HepG2 (cell line): ENCODE results near the gene TRIM10. TPM values are rescaled to one million over a fixed set of nuclear protein-coding genes. Genes with fewer than 3 reads are reported as not detected.

Source experiments
- CREB1 ChIP-seq, 2 experiments: fragments of 450-650 bp in 1 of 2; IDR thresholded peaks; 2 replicates each; pipeline ENCODE4 v1.6.1; 2016 to 2017; ENCODE audit warnings: control low read depth in 1 of 2, mild to moderate bottlenecking in 1 of 2, missing compliant biosample characterization in 1 of 2, missing genetic modification characterization in 1 of 2
- DPF2 ChIP-seq: sonication (generic); formaldehyde crosslinking; IDR thresholded peaks from 2 replicates; pipeline ENCODE4 v1.4.0; 2020; ENCODE audit warnings: mild to moderate bottlenecking, low read depth, missing genetic modification reagents, borderline replicate concordance
- FOXO1 ChIP-seq: sonication (generic); formaldehyde crosslinking; IDR thresholded peaks from 2 replicates; pipeline ENCODE4 v1.4.0; 2020; ENCODE audit warnings: missing genetic modification reagents
- GABPA ChIP-seq, 2 experiments: IDR thresholded peaks; 2 replicates each; pipeline ENCODE4 v1.6.1; 2011 to 2016; ENCODE audit warnings: low read depth in 2 of 2, low read length in 1 of 2, missing biosample characterization in 1 of 2, missing genetic modification characterization in 1 of 2
- ISL2 ChIP-seq: sonication (generic); formaldehyde crosslinking; IDR thresholded peaks from 2 replicates; pipeline ENCODE4 v1.5.0; 2020; ENCODE audit warnings: missing genetic modification reagents
- KLF6 ChIP-seq: IDR thresholded peaks from 2 replicates; pipeline ENCODE4 v1.8.0; 2016; ENCODE audit warnings: missing biosample characterization, missing genetic modification reagents
- KMT2B ChIP-seq: IDR thresholded peaks from 2 replicates; pipeline ENCODE4 v1.6.1; 2016; ENCODE audit warnings: missing genetic modification reagents, missing compliant biosample characterization
- LRRFIP1 ChIP-seq: sonication (generic); formaldehyde crosslinking; conservative IDR thresholded peaks from 2 replicates; pipeline ENCODE4 v1.4.0; 2020; ENCODE audit warnings: missing genetic modification reagents
- MIER2 ChIP-seq: IDR thresholded peaks from 2 replicates; pipeline ENCODE4 v1.6.1; 2016; ENCODE audit warnings: missing biosample characterization, missing genetic modification reagents
- MIXL1 ChIP-seq: IDR thresholded peaks from 2 replicates; pipeline ENCODE4 v1.6.1; 2016
- PHB2 ChIP-seq: fragments of 450-650 bp; IDR thresholded peaks from 2 replicates; pipeline ENCODE4 v1.6.1; 2018; ENCODE audit not compliant: partially characterized antibody
- POLR2G ChIP-seq: fragments of 200-400 bp; formaldehyde crosslinking; IDR thresholded peaks from 2 replicates; pipeline ENCODE4 v1.6.1; 2018; ENCODE audit warnings: mild to moderate bottlenecking, low read depth, low read length, moderate library complexity
- PPARG ChIP-seq: conservative IDR thresholded peaks from 2 replicates; pipeline ENCODE4 v1.6.1; 2016; ENCODE audit warnings: missing biosample characterization, missing genetic modification reagents
- RAD51 ChIP-seq: fragments of 450-650 bp; IDR thresholded peaks from 2 replicates; pipeline ENCODE4 v1.6.1; 2016; ENCODE audit warnings: borderline replicate concordance
- STAT5B ChIP-seq: sonication (generic); formaldehyde crosslinking; IDR thresholded peaks from 2 replicates; pipeline ENCODE4 v1.4.0; 2020; ENCODE audit warnings: missing genetic modification reagents
- TBX3 ChIP-seq: fragments of 450-650 bp; IDR thresholded peaks from 2 replicates; pipeline ENCODE4 v1.6.1; 2017; ENCODE audit warnings: antibody characterized with exemption, mild to moderate bottlenecking, inconsistent platforms, borderline replicate concordance
- ZBTB14 ChIP-seq: sonication (generic); formaldehyde crosslinking; IDR thresholded peaks from 2 replicates; pipeline ENCODE4 v1.4.0; 2020; ENCODE audit warnings: missing genetic modification reagents
- ZNF160 ChIP-seq: sonication (generic); formaldehyde crosslinking; IDR thresholded peaks from 2 replicates; pipeline ENCODE4 v1.8.0; 2022; ENCODE audit warnings: mild to moderate bottlenecking, inconsistent platforms, missing genetic modification reagents
- ZNF232 ChIP-seq: sonication (generic); formaldehyde crosslinking; IDR thresholded peaks from 2 replicates; pipeline ENCODE4 v1.4.0; 2020; ENCODE audit warnings: missing genetic modification reagents, borderline replicate concordance
- ZNF274 ChIP-seq: sonication (generic); formaldehyde crosslinking; IDR thresholded peaks from 2 replicates; pipeline ENCODE4 v1.5.1; 2020; ENCODE audit warnings: mild to moderate bottlenecking, missing genetic modification reagents
- ZNF737 ChIP-seq: sonication (generic); formaldehyde crosslinking; IDR thresholded peaks from 2 replicates; pipeline ENCODE4 v1.5.0; 2020; ENCODE audit warnings: missing genetic modification reagents, mild to moderate bottlenecking, borderline replicate concordance
- polyA plus RNA-seq, 8 experiments: library from polyadenylated mRNA; depleted of rRNA in 3 of 8; stranded (reverse) in 7 of 8; unstranded in 1 of 8; fragments of >200 nt; fragmentation: Illumina TruSeq in 4 of 8; extraction: Trizol in 4 of 8; gene quantifications; 2 replicates each; pipeline versions ENCODE4 v1.2.1 to v1.2.3, GENCODE V29; 2011 to 2016; ENCODE audit warnings: low read depth in 4 of 8, missing spikeins in 1 of 8, mixed read lengths in 1 of 8; ENCODE audit not compliant: insufficient read depth in 1 of 8
- total RNA-seq, 5 experiments: library from RNA; depleted of rRNA; stranded (reverse); fragments of >200 nt; fragmentation: Illumina TruSeq; extraction: Trizol; gene quantifications; 2 replicates each; pipeline ENCODE4 v1.2.3, GENCODE V29; 2016; ENCODE audit warnings: low read depth in 1 of 5
- TF ChIP-seq, protein P1 (sequence below): sonication (generic); formaldehyde crosslinking; IDR thresholded peaks from 2 replicates; pipeline ENCODE4 v1.9.0; 2022; ENCODE audit warnings: missing genetic modification reagents, mild to moderate bottlenecking, borderline replicate concordance

TRIM10 gene
- total and polyA plus RNA-seq, 2 of the 13 experiments (the other 11 are each of a cell fraction or from before 2014, with no cell fraction given): 4.1 to 6.8 TPM

DNA sequence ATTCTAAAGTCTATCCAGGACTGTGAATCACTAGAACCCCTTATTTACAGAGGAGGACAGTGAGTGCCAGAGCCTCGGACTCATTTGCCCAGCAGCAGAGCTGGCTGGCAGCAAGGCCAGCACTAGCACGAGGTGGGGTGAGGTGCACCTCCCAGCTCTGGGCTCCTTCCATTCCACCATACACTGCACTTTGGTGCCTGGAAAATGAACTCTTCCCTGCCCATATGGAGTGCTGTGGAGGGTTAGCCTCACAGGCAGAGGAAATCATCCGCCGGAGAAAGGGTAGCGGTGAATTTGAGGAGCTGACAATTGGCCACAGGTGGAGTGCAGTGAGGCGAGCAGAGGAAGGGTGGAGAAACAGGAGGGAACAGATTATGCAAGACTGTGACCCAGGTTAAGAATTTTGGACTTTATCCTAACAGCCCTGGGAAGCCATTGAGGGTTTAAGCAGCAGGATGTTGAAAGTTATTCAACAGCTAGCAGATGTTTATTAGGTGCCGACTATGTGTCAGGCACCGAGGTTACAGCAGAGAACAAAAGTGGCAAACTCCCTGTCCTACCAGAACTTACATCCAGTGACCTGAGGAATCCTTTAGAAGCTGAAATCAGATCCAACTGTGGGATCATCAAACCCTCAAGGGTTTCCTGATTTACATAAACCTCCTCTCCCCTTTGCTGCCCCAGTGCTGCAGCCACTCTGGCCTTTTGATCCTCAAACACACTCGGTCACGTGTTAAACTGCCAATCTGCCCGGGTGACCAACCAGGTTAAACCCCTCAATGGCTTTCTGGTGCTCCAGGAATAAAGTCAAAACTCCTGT, 46.0 kb upstream of the TRIM10 start (continued):
- TF ChIP-seq ZBTB14 (CRISPR knock-in tag) (no peak), CREB1 (IDR thresholded peaks at IDR 0.05) (0 out of 2 replicates have a peak, but pooled peaks have one; percentile 5), CREB1 (CRISPR knock-in tag; IDR thresholded peaks at IDR 0.05) (peak; percentile 72), DPF2 (CRISPR knock-in tag) (peak; percentile 85), KLF6 (CRISPR knock-in tag) (no peak; the same call in 1 of the 2 replicates), TBX3 (0 out of 2 replicates have a peak, but pooled peaks have one; percentile 57), MIER2 (peak; percentile 54; the same call in 1 of the 2 replicates), MIXL1 (CRISPR knock-in tag) (peak; percentile 86; the same call in 1 of the 2 replicates), ZNF274 (CRISPR knock-in tag) (no peak), KMT2B (CRISPR knock-in tag) (peak; percentile 73; the same call in 1 of the 2 replicates), PPARG (CRISPR knock-in tag) (peak; percentile 79), PHB2 (no peak), ZNF232 (CRISPR knock-in tag) (0 out of 2 replicates have a peak, but pooled peaks have one; percentile 90), GABPA (IDR thresholded peaks at IDR 0.05; ENCODE audit: low read depth, low read length) (no peak), GABPA (CRISPR knock-in tag; IDR thresholded peaks at IDR 0.05; ENCODE audit: low read depth) (peak; percentile 61), ISL2 (peak; percentile 83), FOXO1 (peak; percentile 84; the same call in 1 of the 2 replicates), POLR2G (peak; percentile 42), RAD51 (peak; percentile 92), LRRFIP1 (CRISPR knock-in tag) (no peak), ZNF737 (CRISPR knock-in tag) (no peak; the same call in 1 of the 2 replicates), STAT5B (CRISPR knock-in tag) (0 out of 2 replicates have a peak, but pooled peaks have one; percentile 3), ZNF160 (peak; percentile 63; the same call in 1 of the 2 replicates)
- TF ChIP-seq, protein P1, sequence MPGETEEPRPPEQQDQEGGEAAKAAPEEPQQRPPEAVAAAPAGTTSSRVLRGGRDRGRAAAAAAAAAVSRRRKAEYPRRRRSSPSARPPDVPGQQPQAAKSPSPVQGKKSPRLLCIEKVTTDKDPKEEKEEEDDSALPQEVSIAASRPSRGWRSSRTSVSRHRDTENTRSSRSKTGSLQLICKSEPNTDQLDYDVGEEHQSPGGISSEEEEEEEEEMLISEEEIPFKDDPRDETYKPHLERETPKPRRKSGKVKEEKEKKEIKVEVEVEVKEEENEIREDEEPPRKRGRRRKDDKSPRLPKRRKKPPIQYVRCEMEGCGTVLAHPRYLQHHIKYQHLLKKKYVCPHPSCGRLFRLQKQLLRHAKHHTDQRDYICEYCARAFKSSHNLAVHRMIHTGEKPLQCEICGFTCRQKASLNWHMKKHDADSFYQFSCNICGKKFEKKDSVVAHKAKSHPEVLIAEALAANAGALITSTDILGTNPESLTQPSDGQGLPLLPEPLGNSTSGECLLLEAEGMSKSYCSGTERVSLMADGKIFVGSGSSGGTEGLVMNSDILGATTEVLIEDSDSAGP (CRISPR knock-in tag): peak; percentile 46; the same call in 1 of the 2 replicates
